GM20000 (cell line): ENCODE data around the gene MICALL2.

Source experiments
- DNase-seq: peaks from one replicate; pipeline ENCODE4 v3.0.0; 2012; ENCODE audit warnings: low spot score
- TF ChIP-seq, protein P1 (sequence below): IDR thresholded peaks from 2 replicates; pipeline ENCODE4 v1.5.1; 2012; ENCODE audit warnings: mild to moderate bottlenecking, control low read depth; ENCODE audit errors: extremely low read depth, missing control alignments

MICALL2 gene

DNA sequence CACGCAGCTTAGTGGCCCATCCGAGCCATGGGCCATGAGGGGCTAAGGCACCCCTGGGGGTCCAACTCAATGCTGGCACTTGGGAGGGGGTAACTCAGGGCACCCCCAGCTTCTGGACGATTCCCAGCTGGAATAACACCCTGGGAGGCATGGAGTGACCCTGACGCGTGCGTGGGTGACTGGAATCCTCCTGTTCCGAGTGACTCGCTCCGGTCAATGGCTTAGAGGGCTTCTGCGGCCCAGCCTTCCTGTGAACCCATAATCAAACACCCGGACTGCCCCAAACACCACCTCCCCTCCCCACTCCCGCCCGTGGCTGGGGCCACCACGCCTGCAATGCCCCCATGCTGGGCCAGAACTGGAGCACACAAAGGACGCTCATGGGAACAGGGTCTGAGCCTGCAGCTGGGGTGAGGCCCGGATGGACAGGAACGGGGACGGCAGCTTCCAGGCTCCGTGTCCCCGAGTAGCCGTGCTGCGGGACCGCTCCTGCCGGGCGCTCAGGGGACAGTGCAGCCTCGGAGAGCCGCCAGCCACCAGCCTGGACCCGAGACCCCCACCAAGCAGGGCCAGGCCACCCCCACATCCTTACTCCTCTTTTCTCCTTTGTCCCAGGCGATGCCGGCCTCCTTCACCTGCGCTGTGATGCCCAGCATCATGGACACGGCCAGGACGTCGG is 36.4 kb upstream of the MICALL2 start:
- no peak for DNase-seq
- TF ChIP-seq, protein P1, sequence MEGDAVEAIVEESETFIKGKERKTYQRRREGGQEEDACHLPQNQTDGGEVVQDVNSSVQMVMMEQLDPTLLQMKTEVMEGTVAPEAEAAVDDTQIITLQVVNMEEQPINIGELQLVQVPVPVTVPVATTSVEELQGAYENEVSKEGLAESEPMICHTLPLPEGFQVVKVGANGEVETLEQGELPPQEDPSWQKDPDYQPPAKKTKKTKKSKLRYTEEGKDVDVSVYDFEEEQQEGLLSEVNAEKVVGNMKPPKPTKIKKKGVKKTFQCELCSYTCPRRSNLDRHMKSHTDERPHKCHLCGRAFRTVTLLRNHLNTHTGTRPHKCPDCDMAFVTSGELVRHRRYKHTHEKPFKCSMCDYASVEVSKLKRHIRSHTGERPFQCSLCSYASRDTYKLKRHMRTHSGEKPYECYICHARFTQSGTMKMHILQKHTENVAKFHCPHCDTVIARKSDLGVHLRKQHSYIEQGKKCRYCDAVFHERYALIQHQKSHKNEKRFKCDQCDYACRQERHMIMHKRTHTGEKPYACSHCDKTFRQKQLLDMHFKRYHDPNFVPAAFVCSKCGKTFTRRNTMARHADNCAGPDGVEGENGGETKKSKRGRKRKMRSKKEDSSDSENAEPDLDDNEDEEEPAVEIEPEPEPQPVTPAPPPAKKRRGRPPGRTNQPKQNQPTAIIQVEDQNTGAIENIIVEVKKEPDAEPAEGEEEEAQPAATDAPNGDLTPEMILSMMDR: no peak

DNA sequence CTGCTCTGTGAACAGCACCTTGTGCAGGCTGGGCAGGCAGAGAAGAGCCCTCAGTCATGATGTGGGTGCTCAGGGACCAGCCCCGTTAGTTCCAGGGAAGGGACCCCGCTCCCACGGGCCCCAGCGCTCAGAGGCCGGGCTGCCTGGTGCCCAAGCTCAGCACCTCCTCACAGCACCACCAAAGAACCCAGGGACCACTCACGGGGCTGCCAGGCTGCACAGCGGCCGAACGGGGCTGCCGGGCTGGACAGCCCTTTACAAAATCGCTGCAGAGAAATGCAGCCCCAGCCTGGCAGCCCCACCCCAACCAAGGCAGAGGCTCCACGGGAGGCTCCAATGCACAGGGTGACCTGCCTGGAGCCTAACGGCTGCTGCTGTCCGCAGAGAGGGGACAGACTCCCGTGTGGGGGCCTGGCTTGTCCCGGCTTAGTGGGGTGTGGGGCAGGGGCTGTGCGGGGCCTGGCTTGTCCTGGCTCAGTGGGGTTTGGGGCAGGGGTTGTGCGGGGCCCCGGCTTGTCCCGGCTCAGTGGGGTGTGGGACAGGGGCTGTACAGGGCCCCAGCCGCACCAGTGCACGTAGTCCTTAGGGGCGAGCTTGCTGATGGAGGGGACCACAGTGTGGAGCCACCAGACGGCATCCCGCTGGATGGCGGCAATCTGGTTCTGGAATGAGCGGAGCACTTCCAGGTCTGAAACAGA is 35.7 kb upstream of the MICALL2 start:
- no peak for DNase-seq
- TF ChIP-seq, protein P1: no peak

DNA sequence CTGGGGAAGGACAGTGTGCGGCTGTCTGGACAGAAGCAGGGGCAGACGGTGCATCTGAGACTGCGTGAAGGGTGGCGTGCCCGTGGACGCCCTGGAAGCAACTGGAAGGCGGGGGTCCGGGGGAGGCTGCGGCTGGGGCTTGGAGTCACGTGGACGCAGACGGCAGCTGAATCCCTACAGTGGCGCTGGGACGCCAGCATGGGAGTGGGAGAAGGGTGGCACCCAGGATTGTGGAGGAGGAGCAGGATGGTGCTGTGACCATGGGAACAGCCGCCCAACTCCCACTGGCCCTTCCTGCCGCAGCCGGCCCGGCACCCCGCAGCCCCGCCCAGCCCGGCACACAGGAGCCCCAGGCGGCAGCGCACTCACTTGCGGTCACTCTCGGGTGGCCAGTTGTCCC is 35.2 kb upstream of the MICALL2 start:
- TF ChIP-seq, protein P1: no peak
- no peak for DNase-seq

DNA sequence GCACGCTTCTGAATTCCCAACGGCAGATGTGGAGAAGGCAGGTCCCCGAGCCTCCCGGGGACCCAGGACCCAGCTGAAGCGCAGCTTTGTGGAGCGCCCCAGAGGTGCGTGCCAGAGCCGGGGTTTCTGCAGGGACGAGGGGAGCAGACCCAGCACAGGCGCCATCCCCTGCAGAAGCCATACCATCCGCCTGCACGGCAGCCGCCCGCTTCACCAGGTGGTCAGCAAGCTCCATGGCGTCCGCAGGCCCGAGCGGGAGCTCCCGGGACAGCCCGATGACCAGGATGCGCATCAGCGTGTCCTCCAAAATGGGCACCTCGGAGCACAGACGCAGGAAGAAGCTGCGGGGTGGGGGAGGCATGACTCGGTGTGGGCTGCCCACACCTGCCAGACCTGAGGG is 34.3 kb upstream of the MICALL2 start:
- DNase-seq: no peak

DNA sequence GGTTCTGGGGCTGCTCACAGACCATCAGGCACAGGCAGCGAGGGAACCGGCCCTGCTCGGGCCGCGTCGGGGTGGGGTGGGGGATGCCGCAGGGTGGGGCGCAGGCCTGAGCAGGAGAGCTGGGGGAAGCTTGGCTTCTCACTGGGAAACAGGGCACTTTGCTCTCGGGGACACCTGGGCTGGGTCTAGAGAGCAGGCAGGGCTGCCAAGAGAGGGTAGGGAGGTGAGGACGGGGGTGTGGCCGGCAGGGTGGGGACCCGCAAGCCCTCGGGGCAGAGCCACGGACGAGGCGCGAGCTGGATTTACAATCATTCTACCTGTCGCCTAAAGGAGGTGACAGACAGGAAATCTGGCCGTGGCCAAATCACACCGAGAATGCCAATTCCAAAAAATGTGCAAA is 33.9 kb upstream of the MICALL2 start:
- TF ChIP-seq, protein P1: no peak

More for the DNA sequence above, 34.3 kb upstream of the MICALL2 start:
- TF ChIP-seq, protein P1: no peak

DNA sequence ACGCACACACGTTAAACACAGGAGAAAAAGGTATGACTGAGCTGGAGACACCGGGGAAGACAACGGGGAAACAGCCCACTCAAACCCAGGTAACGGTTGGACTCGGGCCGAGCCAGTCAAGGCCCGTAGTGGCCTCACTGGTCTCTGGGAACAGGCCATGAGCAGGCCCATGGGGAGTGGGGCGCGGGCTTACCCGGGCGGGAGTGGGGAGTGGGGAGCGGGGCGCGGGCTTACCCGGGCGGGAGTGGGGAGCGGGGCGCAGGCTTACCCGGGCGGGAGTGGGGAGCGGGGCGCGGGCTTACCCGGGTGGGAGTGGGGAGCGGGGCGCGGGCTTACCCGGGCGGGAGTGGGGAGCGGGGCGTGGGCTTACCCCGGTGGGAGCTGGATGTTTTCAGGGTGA is 33.4 kb upstream of the MICALL2 start:
- DNase-seq: no peak
- TF ChIP-seq, protein P1: no peak

More for the DNA sequence above, 33.9 kb upstream of the MICALL2 start:
- no peak for DNase-seq

DNA sequence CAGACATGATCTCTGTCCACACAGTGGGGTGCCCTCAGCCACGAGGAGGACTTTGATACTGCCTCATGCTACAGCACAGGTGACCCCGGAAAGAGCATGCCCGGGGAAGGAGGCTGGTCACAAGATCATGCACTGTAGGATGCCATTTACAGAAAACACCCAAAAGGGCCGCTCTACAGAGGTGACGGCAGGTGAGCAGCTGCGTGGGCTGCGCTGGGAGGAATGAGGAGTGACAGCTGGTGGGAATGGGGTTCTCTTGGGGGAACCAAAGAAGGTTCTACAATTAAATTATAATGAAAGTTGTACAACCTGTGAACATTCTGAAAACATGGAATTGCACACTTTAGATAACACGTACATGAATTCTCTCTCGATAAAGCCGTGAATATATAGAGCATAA is 33.0 kb upstream of the MICALL2 start:
- TF ChIP-seq, protein P1: no peak
- no peak for DNase-seq
